Endothelial cell of umbilical vein (primary cell): ENCODE data around the gene LHX5. TPM values are rescaled to one million over a fixed set of nuclear protein-coding genes. Genes with fewer than 3 reads are reported as not detected.

Experiments
- BruUV-seq: library from RNA; stranded (reverse); fragments of 400-500 nt; replicated peaks from 2 replicates; lab custom pipeline; 2021; lab: Mats Ljungman, UMichigan
- CTCF ChIA-PET: fragments of 300-600, 350-600 bp; sonication (Branson Sonifier 250); formaldehyde crosslinking; loops from one replicate; lab custom pipeline; 2021; ENCODE audit warnings: antibody characterized with exemption, inconsistent platforms; lab: Charles Lee
- POLR2A ChIA-PET: fragments of 300-600, 350-600 bp; sonication (Branson Sonifier 250); formaldehyde crosslinking; loops from one replicate; lab custom pipeline; 2021; ENCODE audit warnings: antibody characterized with exemption, inconsistent platforms; lab: Charles Lee
- DNase-seq: peaks from one replicate; pipeline ENCODE4 v3.0.0-alpha.2; 2011; ENCODE audit warnings: low read depth, low spot score
- FAIRE-seq: peaks from 2 replicates; lab custom pipeline; 2011; peaks lifted over from hg19 to GRCh38; lab: Jason Lieb, UNC
- H2AFZ ChIP-seq: 2 replicates; pipeline ENCODE4 v1.6.0; 2012; ENCODE audit warnings: low read depth, low read length, control low read depth, inconsistent platforms
- H3K27ac ChIP-seq: 2 replicates; pipeline ENCODE4 v1.5.1; 2011; ENCODE audit warnings: low read depth, mild to moderate bottlenecking, control low read depth, low read length, moderate library complexity; ENCODE audit not compliant: insufficient read depth
- H3K27me3 ChIP-seq, 2 experiments: 2 replicates each; pipeline versions ENCODE4 v1.6.0 to v1.6.1; 2011; ENCODE audit warnings: low read length in 2 of 2, mixed read lengths in 1 of 2; ENCODE audit not compliant: control insufficient read depth in 2 of 2, insufficient read depth in 2 of 2
- H3K36me3 ChIP-seq, 2 experiments: 2 replicates in 1 of 2; 3 replicates in 1 of 2; pipeline ENCODE4 v1.5.1; 2011; ENCODE audit warnings: low read length in 2 of 2, mild to moderate bottlenecking in 1 of 2, moderate library complexity in 1 of 2; ENCODE audit not compliant: control insufficient read depth in 2 of 2, insufficient read depth in 2 of 2; ENCODE audit errors: extremely low read depth in 1 of 2
- H3K4me1 ChIP-seq: 3 replicates; pipeline ENCODE4 v1.5.1; 2011; ENCODE audit warnings: mild to moderate bottlenecking, low read length; ENCODE audit not compliant: control insufficient read depth, insufficient read depth; ENCODE audit errors: extremely low read depth
- H3K4me2 ChIP-seq: 2 replicates; pipeline ENCODE4 v1.6.1; 2011; ENCODE audit warnings: low read length, control low read depth, mixed read lengths; ENCODE audit not compliant: insufficient read depth
- H3K4me3 ChIP-seq, 3 experiments: fragments of 200-600 bp in 1 of 3; sonication (generic), shearing (Covaris generic) in 1 of 3; replicated peaks in 1 of 3; 2 replicates each; pipeline ENCODE4 v1.5.1; 2011 to 2016; ENCODE audit warnings: control low read depth in 3 of 3, low read length in 3 of 3, mild to moderate bottlenecking in 2 of 3, inconsistent platforms in 1 of 3, low read depth in 1 of 3, moderate library complexity in 1 of 3; ENCODE audit not compliant: insufficient read depth in 1 of 3
- H3K79me2 ChIP-seq: 2 replicates; pipeline ENCODE4 v1.6.0; 2012; ENCODE audit warnings: low read length, inconsistent platforms; ENCODE audit not compliant: control insufficient read depth, insufficient read depth
- H3K9ac ChIP-seq: replicated peaks from 2 replicates; pipeline ENCODE3; 2011; ENCODE audit warnings: low read length, control low read depth; ENCODE audit not compliant: insufficient read depth; ENCODE audit errors: extremely low read depth
- H3K9me1 ChIP-seq: replicated peaks from 3 replicates; pipeline ENCODE4 v1.6.0; 2011; ENCODE audit warnings: mild to moderate bottlenecking, low read length; ENCODE audit not compliant: control insufficient read depth, insufficient read depth; ENCODE audit errors: extremely low read depth
- H3K9me3 ChIP-seq: replicated peaks from 2 replicates; pipeline ENCODE4 v1.5.1; 2012; ENCODE audit warnings: low read length, inconsistent platforms; ENCODE audit not compliant: control insufficient read depth, insufficient read depth
- H4K20me1 ChIP-seq: replicated peaks from 2 replicates; pipeline ENCODE3; 2011; ENCODE audit warnings: mild to moderate bottlenecking, low read length; ENCODE audit not compliant: control insufficient read depth, insufficient read depth; ENCODE audit errors: extremely low read depth
- CTCF ChIP-seq, 2 donors: IDR thresholded peaks; 1 replicate in 1 of 2; 2 replicates in 1 of 2; pipeline ENCODE4 v1.5.1; 2011; ENCODE audit warnings: low read length in 2 of 2, mild to moderate bottlenecking in 2 of 2, moderate library complexity in 2 of 2, control low read depth in 1 of 2, inconsistent platforms in 1 of 2, low read depth in 1 of 2; ENCODE audit not compliant: insufficient read depth in 1 of 2; ENCODE audit errors: extremely low read depth in 1 of 2
- EZH2 ChIP-seq: IDR thresholded peaks from 2 replicates; pipeline ENCODE4 v1.6.1; 2012; ENCODE audit warnings: borderline replicate concordance, low read depth, mild to moderate bottlenecking, moderate library complexity, low read length, inconsistent platforms; ENCODE audit not compliant: severe bottlenecking
- FOS ChIP-seq: IDR thresholded peaks from 2 replicates; pipeline ENCODE4 v1.6.1; 2011; ENCODE audit warnings: mild to moderate bottlenecking, low read length, moderate library complexity, borderline replicate concordance; ENCODE audit not compliant: insufficient read depth
- MAX ChIP-seq: IDR thresholded peaks from 2 replicates; pipeline ENCODE4 v1.6.1; 2011; ENCODE audit not compliant: insufficient read depth, insufficient read length
- dilution Hi-C: fragments of 300-500 bp; cut with MboI; formaldehyde crosslinking; loops from one replicate; pipeline ENCODE4 v1.15.0; 2019; ENCODE audit warnings: low sequenced_read_pairs; ENCODE audit not compliant: extremely low pct_ligation_motif_present
- intact Hi-C: fragments of 100-400 bp; cut with micrococcal nuclease; formaldehyde crosslinking; loops from one replicate; pipeline ENCODE4 v1.10.0; 2022
- polyA plus RNA-seq, 4 experiments: library from polyadenylated mRNA; depleted of rRNA in 3 of 4; stranded (reverse) in 3 of 4; unstranded in 1 of 4; fragments of >200 nt; gene quantifications; 2 replicates each; pipeline versions ENCODE4 v1.2.1 to v1.2.3, GENCODE V29; 2011 to 2012; ENCODE audit warnings: missing spikeins in 1 of 4
- total RNA-seq: library from RNA; stranded (reverse); gene quantifications from 2 replicates; pipeline ENCODE4 v1.2.3, GENCODE V29; 2021

Gene LHX5
- total and polyA plus RNA-seq, 2 donors (not counting 3 experiments of a cell fraction or from before 2014, with no cell fraction given) = not detected

GRCh38 chr12:113443030-113443539 is 28.6 kb downstream of the LHX5 start:
- no peak overlapping the region for H3K4me2 ChIP-seq
- no peaks in the 10 kb centered on the region for H3K4me1 ChIP-seq
- intact Hi-C loops = no loop called here
- no peaks in the 10 kb centered on the region for H4K20me1 ChIP-seq
- no peak for FAIRE-seq
- POLR2A ChIA-PET = no interaction called here
- H3K9me3 ChIP-seq = no peaks in the 10 kb centered on the region
- dilution Hi-C loops = no loop called here
- CTCF ChIA-PET = interaction anchor here (1.7 to 3.4 kb wide), 2 partner anchors 15 to 18 kb away, joined by 5 to 24 read pairs; no protein-coding TSS in a partner anchor
- no peak overlapping the region for H3K9ac ChIP-seq
- DNase-seq = no peak
- H3K27ac ChIP-seq = no peak overlapping the region
- H3K4me3 ChIP-seq = no peak overlapping the region
- H3K36me3 ChIP-seq = no peaks in the 10 kb centered on the region
- H3K9me1 ChIP-seq = no peaks in the 10 kb centered on the region
- no peak for TF ChIP-seq CTCF (IDR thresholded peaks at IDR 0.05; ENCODE audit: extremely low read depth in 1 of 2, insufficient read depth in 1 of 2, low read depth in 1 of 2, low read length in 2 of 2)
- no peak for TF ChIP-seq MAX
- no peak for TF ChIP-seq FOS
- TF ChIP-seq EZH2 = no peak
- H3K79me2 ChIP-seq = no peaks in the 10 kb centered on the region
- no peak overlapping the region for H2AFZ ChIP-seq
- no TSS peak for BruUV-seq
- H3K27me3 ChIP-seq = peaks cover 0 to 3% of the 10 kb centered on the region in 2 experiments
